IPS-18c (cell line): ENCODE results near the gene ELAVL3.
"Not testable (repeated sequence)": the region's sequence is repeated elsewhere in the genome, so short reads cannot be mapped to it uniquely, and the experiment has no call there.

Source experiments
- H3K4me3 ChIP-seq: 2 replicates; pipeline ENCODE4 v1.7.0; 2013; ENCODE audit warnings: low read depth, mild to moderate bottlenecking, low read length, moderate library complexity; ENCODE audit not compliant: insufficient read depth
- H3K9me3 ChIP-seq: one replicate; pipeline ENCODE4 v1.6.1; 2013; ENCODE audit warnings: mild to moderate bottlenecking, low read length, moderate library complexity; ENCODE audit not compliant: control insufficient read depth, insufficient read depth

Gene ELAVL3

DNA sequence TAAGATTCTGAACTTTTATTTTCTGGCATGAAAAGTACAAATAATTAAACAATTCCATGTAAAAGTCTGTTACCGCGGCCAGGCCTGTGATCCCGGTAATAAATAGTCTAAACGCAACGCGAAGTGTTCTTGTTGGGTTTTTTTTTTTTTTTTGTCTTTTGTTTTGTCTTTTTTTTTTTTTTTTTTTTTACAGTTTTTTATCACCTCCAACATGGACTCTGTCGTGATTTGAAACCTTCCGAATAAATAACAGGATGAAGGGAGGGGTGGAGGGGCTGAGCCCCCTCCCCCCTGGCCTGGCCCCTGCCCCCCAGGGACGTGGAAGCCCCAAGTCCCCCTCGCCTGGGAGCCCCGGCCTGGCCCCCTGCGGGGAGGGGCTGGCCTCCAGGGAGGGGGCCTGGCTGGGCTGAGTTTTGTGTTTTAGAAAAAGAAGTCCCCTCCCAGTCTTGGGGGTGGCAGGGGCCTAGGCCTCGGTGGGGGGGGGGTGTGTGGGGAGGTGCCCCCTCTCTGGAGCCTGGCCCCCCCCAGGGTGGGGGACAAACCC is 29.4 kb downstream of the ELAVL3 start:
- Histone ChIP-seq H3K4me3 (no peak overlapping the region; the same call in 1 of the 2 replicates), H3K9me3 (no peaks in the 10 kb centered on the region)

GRCh38 chr19:11450570-11451326 is 30.1 kb downstream of the ELAVL3 start:
- no peaks in the 10 kb centered on the region for H3K9me3 ChIP-seq
- H3K4me3 ChIP-seq, result no peak overlapping the region

DNA sequence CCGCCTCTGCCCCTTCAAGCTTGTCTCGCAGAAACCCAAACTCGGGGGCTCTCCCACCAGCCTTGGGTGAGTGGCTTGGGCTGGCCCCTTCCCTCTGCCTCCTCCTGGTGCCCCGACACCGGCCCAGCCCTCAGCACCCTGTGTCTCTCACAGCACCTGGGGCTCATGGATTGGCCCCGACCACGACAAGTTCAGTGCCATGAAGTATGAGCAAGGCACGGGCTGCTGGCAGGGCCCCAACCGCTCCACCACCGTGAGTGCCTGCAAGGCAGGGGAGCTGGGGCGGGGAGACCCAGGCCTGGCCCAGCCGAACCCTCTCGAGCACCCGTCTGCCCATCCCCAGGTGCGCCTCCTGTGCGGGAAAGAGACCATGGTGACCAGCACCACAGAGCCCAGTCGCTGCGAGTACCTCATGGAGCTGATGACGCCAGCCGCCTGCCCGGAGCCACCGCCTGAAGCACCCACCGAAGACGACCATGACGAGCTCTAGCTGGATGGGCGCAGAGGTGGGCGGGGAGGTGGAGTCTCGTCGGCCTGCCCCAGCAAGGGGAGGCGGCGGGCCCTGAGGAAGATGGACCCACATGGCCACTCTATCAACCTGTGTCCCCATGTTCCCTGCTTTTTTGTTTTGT is 31.8 kb downstream of the ELAVL3 start:
- Histone ChIP-seq H3K9me3 (no peaks in the 10 kb centered on the region), H3K4me3 (no peak overlapping the region)

- Histone ChIP-seq H3K4me3 (no peak overlapping the region), H3K9me3 (no peaks in the 10 kb centered on the region)
Measured at GRCh38 chr19:11448410-11448809, 32.4 kb downstream of the ELAVL3 start.

- Histone ChIP-seq H3K4me3 (no peak overlapping the region), H3K9me3 (no peaks in the 10 kb centered on the region)
Measured at GRCh38 chr19:11447347-11448262, 33.2 kb downstream of the ELAVL3 start.

DNA sequence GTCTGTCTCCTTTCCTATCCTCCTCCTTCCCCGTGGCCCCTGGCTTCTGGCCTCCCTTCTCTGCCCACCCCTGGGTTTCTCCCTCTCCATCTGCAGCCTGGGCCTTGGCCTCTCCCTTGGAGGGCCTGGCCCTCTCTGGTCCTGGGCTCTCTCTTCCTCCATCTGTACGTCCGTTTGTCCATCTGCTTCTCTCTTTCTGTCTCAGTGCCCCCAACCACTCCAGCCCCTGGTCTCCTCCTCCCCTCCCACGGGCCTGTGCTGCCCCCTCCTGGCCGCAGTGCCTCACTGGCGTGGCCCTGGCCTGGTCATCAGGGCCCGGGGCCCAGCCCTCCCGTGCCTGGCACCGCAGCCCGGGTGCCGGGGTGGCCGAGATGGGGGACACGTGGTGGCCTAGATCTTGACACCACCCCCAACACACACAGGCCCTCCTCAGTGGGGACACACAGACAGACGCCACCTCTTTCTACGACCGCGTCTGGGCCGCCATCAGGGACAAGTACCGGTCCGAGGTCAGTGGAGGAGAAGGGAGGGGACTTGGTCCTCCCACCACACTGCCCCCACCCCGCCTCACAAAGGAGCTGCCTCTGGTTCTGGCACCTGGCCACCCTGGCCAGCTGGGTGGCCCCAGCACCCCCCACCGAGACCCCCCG is 34.1 kb downstream of the ELAVL3 start:
- Histone ChIP-seq H3K9me3 (no peaks in the 10 kb centered on the region), H3K4me3 (no peak overlapping the region)

- H3K4me3 ChIP-seq, result no peak overlapping the region
- no peaks in the 10 kb centered on the region for H3K9me3 ChIP-seq
Measured at GRCh38 chr19:11446271-11446651, 34.6 kb downstream of the ELAVL3 start.

DNA sequence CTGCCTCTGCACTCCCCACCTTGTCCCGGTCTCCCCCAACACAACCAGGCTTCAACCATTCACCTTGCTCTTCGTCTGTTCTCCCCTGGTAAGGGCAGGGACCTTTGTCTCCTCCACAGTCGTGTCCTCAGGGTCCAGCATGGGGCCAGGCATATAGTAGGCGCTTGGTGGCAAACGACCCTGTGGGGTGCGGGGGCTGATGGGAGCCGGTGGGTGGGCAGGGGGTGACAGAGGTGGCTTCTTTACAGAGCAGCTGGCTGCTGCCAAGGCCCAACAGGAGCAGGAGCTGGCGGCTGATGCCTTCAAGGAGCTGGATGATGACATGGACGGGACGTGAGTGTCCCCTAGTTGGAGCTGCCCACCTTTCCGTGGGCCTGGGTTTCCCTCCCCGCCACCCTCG is 35.7 kb downstream of the ELAVL3 start:
- no peak overlapping the region for H3K4me3 ChIP-seq
- H3K9me3 ChIP-seq, result no peaks in the 10 kb centered on the region

GRCh38 chr19:11444059-11444458 is 36.8 kb downstream of the ELAVL3 start:
- Histone ChIP-seq H3K4me3 (no peak overlapping the region), H3K9me3 (no peaks in the 10 kb centered on the region)

DNA sequence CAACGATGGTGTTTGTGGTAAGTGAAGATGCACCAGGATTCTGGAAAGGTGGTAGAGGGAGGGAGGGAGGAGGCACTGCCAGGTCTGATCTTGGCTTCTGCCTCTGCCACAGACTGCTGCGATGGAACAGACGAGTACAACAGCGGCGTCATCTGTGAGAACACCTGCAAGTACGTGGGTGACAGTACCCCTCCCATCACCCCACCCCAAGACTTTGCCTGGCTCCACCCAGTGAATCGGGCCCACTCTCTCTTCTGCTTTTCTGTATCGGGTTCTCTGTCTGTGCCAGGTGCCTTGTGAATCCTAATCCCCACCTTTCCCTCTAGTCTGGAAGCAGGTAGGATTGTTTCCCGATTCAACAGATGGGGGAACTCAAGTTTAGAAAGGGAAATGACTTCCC is 42.9 kb downstream of the ELAVL3 start:
- Histone ChIP-seq H3K9me3 (no peaks in the 10 kb centered on the region), H3K4me3 (no peak overlapping the region)

DNA sequence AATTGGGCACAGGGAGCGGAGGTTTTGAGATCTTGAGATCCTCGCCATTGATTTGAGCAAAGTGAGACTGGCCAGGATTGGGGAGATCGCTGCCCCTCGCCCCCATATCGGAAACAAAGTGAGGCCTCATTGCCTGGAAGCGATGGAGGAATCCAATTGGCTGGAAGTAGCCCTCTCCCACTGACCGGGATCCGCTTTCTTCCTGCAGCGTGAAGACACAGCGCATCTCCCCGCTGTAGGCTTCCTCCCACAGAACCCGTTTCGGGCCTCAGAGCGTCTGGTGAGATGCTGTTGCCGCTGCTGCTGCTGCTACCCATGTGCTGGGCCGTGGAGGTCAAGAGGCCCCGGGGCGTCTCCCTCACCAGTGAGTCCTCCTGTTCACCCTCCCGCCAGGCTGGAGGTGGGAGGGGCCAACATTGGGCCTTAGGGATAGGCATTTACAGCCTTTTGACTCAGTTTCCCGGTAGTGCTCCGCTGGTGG is 45.0 kb downstream of the ELAVL3 start:
- peak overlapping the region; percentile 97 for H3K4me3 ChIP-seq

GRCh38 chr19:11435057-11435832 is 45.6 kb downstream of the ELAVL3 start, which contains the start of the genes ODAD3 and PRKCSH:
Gene ODAD3, minus strand, starts transcription at chr19:11435121. Its CDS starts 105 bp downstream, at chr19:11435016.
Gene PRKCSH, plus strand, starts transcription at chr19:11435635. Its CDS starts 483 bp downstream, at chr19:11436118.
- Histone ChIP-seq H3K9me3 (no peaks in the 10 kb centered on the region), H3K4me3 (peak within 1 kb of the TSS; percentile 97)

More for the DNA sequence above, 45.0 kb downstream of the ELAVL3 start:
- no peaks in the 10 kb centered on the region for H3K9me3 ChIP-seq

DNA sequence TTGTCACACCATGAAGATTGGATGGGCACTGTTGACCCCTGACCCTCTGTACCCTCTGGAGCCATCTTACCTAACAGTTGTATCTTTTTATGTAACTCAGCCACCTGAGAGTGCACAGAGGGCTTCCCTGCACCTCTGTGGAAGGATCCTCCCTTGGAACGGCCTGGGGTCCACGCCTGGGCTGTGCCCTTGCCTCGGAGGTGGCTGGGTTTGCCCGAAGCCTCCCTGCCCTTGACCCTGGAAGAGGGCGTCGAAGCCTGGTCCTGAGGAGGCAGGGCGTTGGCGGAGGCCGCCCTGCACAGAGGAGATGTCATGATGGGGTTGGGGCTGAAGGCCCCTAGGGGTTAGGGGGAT is 46.2 kb downstream of the ELAVL3 start:
- Histone ChIP-seq H3K4me3 (peak overlapping the region; percentile 43; the same call in 1 of the 2 replicates), H3K9me3 (no peaks in the 10 kb centered on the region)

DNA sequence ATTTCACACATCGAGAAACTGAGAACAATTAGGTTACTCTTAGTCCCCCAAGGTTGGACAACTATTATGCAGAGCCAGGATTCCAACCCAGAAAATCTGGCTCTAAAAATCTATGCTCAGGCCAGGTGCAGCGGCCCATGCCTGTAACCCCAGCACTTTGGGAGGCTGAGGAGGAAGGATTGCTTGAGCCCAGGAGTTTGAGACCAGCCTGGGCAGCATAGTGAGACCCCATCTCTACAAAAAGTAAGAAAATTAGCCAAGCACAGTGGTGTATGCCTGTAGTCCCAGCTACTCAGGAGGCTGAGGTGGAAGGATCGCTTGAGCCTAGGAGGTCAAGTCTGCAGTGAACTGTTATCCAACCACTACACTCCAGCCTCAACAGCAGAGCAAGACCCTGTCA is 47.3 kb downstream of the ELAVL3 start:
- H3K4me3 ChIP-seq, H3K9me3 ChIP-seq: not testable (repeated sequence)

DNA sequence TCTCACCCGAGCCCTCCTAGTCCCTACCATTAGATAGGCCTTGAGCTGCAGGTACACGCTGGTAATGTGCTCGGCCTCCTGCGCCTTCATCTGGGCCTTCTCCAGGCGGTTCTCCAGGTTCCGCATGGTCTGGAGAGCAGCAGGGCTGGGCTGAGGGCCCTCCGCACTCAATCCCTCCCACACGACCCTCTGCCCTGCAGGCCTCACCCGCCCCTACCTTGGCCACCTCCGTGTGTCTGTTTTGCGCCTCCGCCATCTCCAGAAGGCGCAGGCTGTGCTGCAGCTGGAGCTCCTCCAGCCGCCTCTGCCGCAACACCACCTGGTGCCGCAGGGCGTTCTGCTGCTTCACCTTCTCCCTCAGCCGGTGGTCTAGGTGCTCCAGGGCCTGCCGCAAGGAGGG is 54.2 kb downstream of the ELAVL3 start:
- H3K4me3 ChIP-seq, result no peak overlapping the region
- no peaks in the 10 kb centered on the region for H3K9me3 ChIP-seq
